ENCODE measurements around the gene CSF1.
"Not testable (repeated sequence)": the region's sequence is repeated elsewhere in the genome, so short reads cannot be mapped to it uniquely, and the experiment has no call there.

CSF1 gene

GRCh38 chr1:109878531-109879104, 32.0 kb upstream of the CSF1 start:
- Histone ChIP-seq H3K9ac (no peak overlapping the region), H3K4me3 (IDR thresholded peaks at IDR 0.05; ENCODE audit: insufficient read depth, low read depth, low read length) (no peak overlapping the region), H3K36me3 (ENCODE audit: insufficient read depth) (no peaks in the 10 kb centered on the region), H3K4me2 (no peak overlapping the region), H4K20me1 (ENCODE audit: insufficient read depth) (no peaks in the 10 kb centered on the region), H3K27me3 (ENCODE audit: insufficient read depth, low read depth) (no peaks in the 10 kb centered on the region), H3K79me2 (ENCODE audit: insufficient read depth, low read depth) (no peaks in the 10 kb centered on the region), H3K27ac (no peak overlapping the region), H2AFZ (ENCODE audit: low read depth) (no peak overlapping the region), H3K4me1 (ENCODE audit: low read depth, poor library complexity, severe bottlenecking) (peaks cover under 1% of the 10 kb centered on the region)
- TF ChIP-seq CTCF (conservative IDR thresholded peaks at IDR 0.05; ENCODE audit: low read depth, low read length): no peak

- not testable (repeated sequence) for H3K79me2 ChIP-seq (ENCODE audit: insufficient read depth, low read depth); H3K27ac ChIP-seq; H3K9ac ChIP-seq; H2AFZ ChIP-seq (ENCODE audit: low read depth); H3K4me3 ChIP-seq (IDR thresholded peaks at IDR 0.05; ENCODE audit: insufficient read depth, low read depth, low read length); H4K20me1 ChIP-seq (ENCODE audit: insufficient read depth); H3K36me3 ChIP-seq (ENCODE audit: insufficient read depth); H3K27me3 ChIP-seq (ENCODE audit: insufficient read depth, low read depth); H3K4me1 ChIP-seq (ENCODE audit: low read depth, poor library complexity, severe bottlenecking); H3K4me2 ChIP-seq
Measured at GRCh38 chr1:109879371-109879770, 31.3 kb upstream of the CSF1 start.

- Histone ChIP-seq H2AFZ (ENCODE audit: low read depth) (no peak overlapping the region), H3K4me1 (ENCODE audit: low read depth, poor library complexity, severe bottlenecking) (no peaks in the 10 kb centered on the region), H4K20me1 (ENCODE audit: insufficient read depth) (no peaks in the 10 kb centered on the region), H3K4me2 (no peak overlapping the region), H3K4me3 (IDR thresholded peaks at IDR 0.05; ENCODE audit: insufficient read depth, low read depth, low read length) (no peak overlapping the region), H3K27ac (no peak overlapping the region), H3K27me3 (ENCODE audit: insufficient read depth, low read depth) (no peaks in the 10 kb centered on the region), H3K36me3 (ENCODE audit: insufficient read depth) (no peaks in the 10 kb centered on the region), H3K79me2 (ENCODE audit: insufficient read depth, low read depth) (no peaks in the 10 kb centered on the region), H3K9ac (no peak overlapping the region)
- TF ChIP-seq CTCF (conservative IDR thresholded peaks at IDR 0.05; ENCODE audit: low read depth, low read length): no peak
Measured at GRCh38 chr1:109879881-109880525, 30.6 kb upstream of the CSF1 start.

GRCh38 chr1:109880971-109881894, 29.4 kb upstream of the CSF1 start:
- Histone ChIP-seq H3K27me3 (ENCODE audit: insufficient read depth, low read depth) (no peaks in the 10 kb centered on the region), H3K4me1 (ENCODE audit: low read depth, poor library complexity, severe bottlenecking) (no peaks in the 10 kb centered on the region), H3K79me2 (ENCODE audit: insufficient read depth, low read depth) (no peaks in the 10 kb centered on the region), H2AFZ (ENCODE audit: low read depth) (no peak overlapping the region), H3K9ac (no peak overlapping the region), H3K4me2 (no peak overlapping the region), H3K4me3 (IDR thresholded peaks at IDR 0.05; ENCODE audit: insufficient read depth, low read depth, low read length) (no peak overlapping the region), H4K20me1 (ENCODE audit: insufficient read depth) (no peaks in the 10 kb centered on the region), H3K36me3 (ENCODE audit: insufficient read depth) (no peaks in the 10 kb centered on the region), H3K27ac (no peak overlapping the region)
- TF ChIP-seq CTCF (conservative IDR thresholded peaks at IDR 0.05; ENCODE audit: low read depth, low read length): no peak

Measured in KMS-11 (cell line).